KMS-11 (cell line): ENCODE results near the gene PDE1C.

Experiments used
- H2AFZ ChIP-seq: fragments of 200-600 bp; sonication (generic); 2 replicates; pipeline ENCODE4 v1.6.1; 2016; ENCODE audit warnings: antibody characterized with exemption, mixed run types, low read depth
- H3K27ac ChIP-seq: fragments of 200-600 bp; sonication (generic); 2 replicates; pipeline ENCODE4 v1.6.1; 2016; ENCODE audit warnings: mild to moderate bottlenecking, mixed run types
- H3K27me3 ChIP-seq: fragments of 200-600 bp; sonication (generic); 2 replicates; pipeline ENCODE4 v1.6.1; 2017; ENCODE audit warnings: mild to moderate bottlenecking, low read depth, mixed run types, moderate library complexity; ENCODE audit not compliant: insufficient read depth
- H3K36me3 ChIP-seq: fragments of 200-600 bp; sonication (generic); 2 replicates; pipeline ENCODE4 v1.6.1; 2017; ENCODE audit warnings: mild to moderate bottlenecking, mixed run types; ENCODE audit not compliant: insufficient read depth
- H3K4me1 ChIP-seq: fragments of 200-600 bp; sonication (generic); 2 replicates; pipeline ENCODE4 v1.6.1; 2016; ENCODE audit warnings: mild to moderate bottlenecking, low read depth, mixed run types; ENCODE audit not compliant: poor library complexity, severe bottlenecking
- H3K4me2 ChIP-seq: fragments of 200-600 bp; sonication (generic); 2 replicates; pipeline ENCODE4 v1.7.0; 2016; ENCODE audit warnings: mild to moderate bottlenecking, mixed run types
- H3K4me3 ChIP-seq: fragments of 200-600 bp; sonication (generic); IDR thresholded peaks from 2 replicates; pipeline ENCODE4 v1.6.1; 2017; ENCODE audit warnings: low read depth, low read length, mixed read lengths; ENCODE audit not compliant: insufficient read depth
- H3K79me2 ChIP-seq: fragments of 200-600 bp; sonication (generic); 2 replicates; pipeline ENCODE4 v1.6.1; 2016; ENCODE audit warnings: low read depth, mixed run types; ENCODE audit not compliant: insufficient read depth
- H3K9ac ChIP-seq: fragments of 200-600 bp; sonication (generic); 2 replicates; pipeline ENCODE4 v1.6.1; 2016; ENCODE audit warnings: mild to moderate bottlenecking, mixed run types
- H4K20me1 ChIP-seq: fragments of 200-600 bp; sonication (generic); 2 replicates; pipeline ENCODE4 v1.6.1; 2016; ENCODE audit warnings: mild to moderate bottlenecking, mixed run types; ENCODE audit not compliant: insufficient read depth
- CTCF ChIP-seq: fragments of 200-600 bp; sonication (generic); conservative IDR thresholded peaks from 2 replicates; pipeline ENCODE4 v1.6.1; 2017; ENCODE audit warnings: low read depth, mild to moderate bottlenecking, antibody characterized with exemption, low read length, moderate library complexity, mixed read lengths

PDE1C gene

GRCh38 chr7:31775556-31775955, 294.7 kb downstream of the PDE1C start:
- H3K36me3 ChIP-seq = no peaks in the 10 kb centered on the region
- no peak overlapping the region for H3K9ac ChIP-seq
- no peak overlapping the region for H3K4me2 ChIP-seq
- no peak for TF ChIP-seq CTCF
- no peak overlapping the region for H3K4me3 ChIP-seq
- H2AFZ ChIP-seq = no peak overlapping the region
- no peak overlapping the region for H3K27ac ChIP-seq
- H4K20me1 ChIP-seq = no peaks in the 10 kb centered on the region
- no peaks in the 10 kb centered on the region for H3K27me3 ChIP-seq
- H3K4me1 ChIP-seq = no peaks in the 10 kb centered on the region
- no peaks in the 10 kb centered on the region for H3K79me2 ChIP-seq

GRCh38 chr7:31772211-31772610, 298.0 kb downstream of the PDE1C start:
- no peaks in the 10 kb centered on the region for H3K36me3 ChIP-seq
- H3K79me2 ChIP-seq = no peaks in the 10 kb centered on the region
- TF ChIP-seq CTCF = no peak
- no peak overlapping the region for H3K27ac ChIP-seq
- no peak overlapping the region for H2AFZ ChIP-seq
- H3K9ac ChIP-seq = no peak overlapping the region
- no peak overlapping the region for H3K4me2 ChIP-seq
- no peak overlapping the region for H3K4me3 ChIP-seq
- no peaks in the 10 kb centered on the region for H4K20me1 ChIP-seq
- no peaks in the 10 kb centered on the region for H3K27me3 ChIP-seq
- no peaks in the 10 kb centered on the region for H3K4me1 ChIP-seq

GRCh38 chr7:31767686-31768358, 302.4 kb downstream of the PDE1C start:
- no peak for TF ChIP-seq CTCF
- no peak overlapping the region for H3K27ac ChIP-seq
- no peak overlapping the region for H3K9ac ChIP-seq
- H3K4me3 ChIP-seq = no peak overlapping the region
- H3K27me3 ChIP-seq = no peaks in the 10 kb centered on the region
- H2AFZ ChIP-seq = no peak overlapping the region
- H3K4me1 ChIP-seq = no peaks in the 10 kb centered on the region
- H3K4me2 ChIP-seq = no peak overlapping the region
- no peaks in the 10 kb centered on the region for H3K36me3 ChIP-seq
- H4K20me1 ChIP-seq = no peaks in the 10 kb centered on the region
- no peaks in the 10 kb centered on the region for H3K79me2 ChIP-seq

- Histone ChIP-seq H3K27me3 (no peaks in the 10 kb centered on the region), H3K36me3 (no peaks in the 10 kb centered on the region), H3K4me3 (no peak overlapping the region), H3K4me2 (no peak overlapping the region), H2AFZ (no peak overlapping the region), H3K79me2 (no peaks in the 10 kb centered on the region), H4K20me1 (no peaks in the 10 kb centered on the region), H3K9ac (no peak overlapping the region), H3K4me1 (no peaks in the 10 kb centered on the region), H3K27ac (no peak overlapping the region)
- no peak for TF ChIP-seq CTCF
Measured at GRCh38 chr7:31764462-31764861, 305.7 kb downstream of the PDE1C start.
